Measurements from ENCODE around the gene CCDC149. TPM values are rescaled to one million over a fixed set of nuclear protein-coding genes. Genes with fewer than 3 reads are reported as not detected.

The CCDC149 gene
- total RNA-seq, 1 donor from 2014 or later, result 21.5 TPM

GRCh38 chr4:24777536-24778463, 135.0 kb downstream of the CCDC149 start:
- TF ChIP-seq CTCF (IDR thresholded peaks at IDR 0.05), result no peak
- Mint-ChIP-seq H3K27ac (ENCODE audit: unreplicated experiment) (peak overlapping the region; percentile 53), H3K4me3 (ENCODE audit: unreplicated experiment) (no peak overlapping the region), H3K27me3 (ENCODE audit: low read depth) (no peaks in the 10 kb centered on the region), H3K36me3 (ENCODE audit: low read depth) (no peaks in the 10 kb centered on the region), H3K9me3 (ENCODE audit: low read depth) (no peaks in the 10 kb centered on the region), H3K4me1 (ENCODE audit: low read depth) (peaks cover 38% of the 10 kb centered on the region)
- no peak for DNase-seq (ENCODE audit: low spot score)

- no peaks in the 10 kb centered on the region for H3K27me3 Mint-ChIP-seq (ENCODE audit: low read depth)
- H3K36me3 Mint-ChIP-seq (ENCODE audit: low read depth), result no peaks in the 10 kb centered on the region
- no peak for DNase-seq (ENCODE audit: low spot score)
- no peaks in the 10 kb centered on the region for H3K9me3 Mint-ChIP-seq (ENCODE audit: low read depth)
- no peak for TF ChIP-seq CTCF (IDR thresholded peaks at IDR 0.05)
- peaks cover 27% of the 10 kb centered on the region for H3K4me1 Mint-ChIP-seq (ENCODE audit: low read depth)
- H3K4me3 Mint-ChIP-seq (ENCODE audit: unreplicated experiment), result no peak overlapping the region
- H3K27ac Mint-ChIP-seq (ENCODE audit: unreplicated experiment), result no peak overlapping the region
These were observed 137.1 kb downstream of the CCDC149 start for GRCh38 chr4:24775750-24776149.

- TF ChIP-seq CTCF (IDR thresholded peaks at IDR 0.05), result no peak
- no peak for DNase-seq (ENCODE audit: low spot score)
- no peak overlapping the region for H3K27ac Mint-ChIP-seq (ENCODE audit: unreplicated experiment)
- H3K4me1 Mint-ChIP-seq (ENCODE audit: low read depth), result peaks cover 32% of the 10 kb centered on the region
- no peak overlapping the region for H3K4me3 Mint-ChIP-seq (ENCODE audit: unreplicated experiment)
- no peaks in the 10 kb centered on the region for H3K36me3 Mint-ChIP-seq (ENCODE audit: low read depth)
- no peaks in the 10 kb centered on the region for H3K27me3 Mint-ChIP-seq (ENCODE audit: low read depth)
- no peaks in the 10 kb centered on the region for H3K9me3 Mint-ChIP-seq (ENCODE audit: low read depth)
These were observed 137.7 kb downstream of the CCDC149 start for GRCh38 chr4:24775032-24775605.

- H3K4me1 Mint-ChIP-seq (ENCODE audit: low read depth), result peaks cover 32% of the 10 kb centered on the region
- no peak for DNase-seq (ENCODE audit: low spot score)
- no peaks in the 10 kb centered on the region for H3K9me3 Mint-ChIP-seq (ENCODE audit: low read depth)
- no peak overlapping the region for H3K27ac Mint-ChIP-seq (ENCODE audit: unreplicated experiment)
- no peaks in the 10 kb centered on the region for H3K36me3 Mint-ChIP-seq (ENCODE audit: low read depth)
- no peak overlapping the region for H3K4me3 Mint-ChIP-seq (ENCODE audit: unreplicated experiment)
- no peaks in the 10 kb centered on the region for H3K27me3 Mint-ChIP-seq (ENCODE audit: low read depth)
- no peak for TF ChIP-seq CTCF (IDR thresholded peaks at IDR 0.05)
These were observed 138.4 kb downstream of the CCDC149 start for GRCh38 chr4:24774452-24774851.

GRCh38 chr4:24772952-24773351, 139.9 kb downstream of the CCDC149 start:
- no peak overlapping the region for H3K4me3 Mint-ChIP-seq (ENCODE audit: unreplicated experiment)
- no peaks in the 10 kb centered on the region for H3K36me3 Mint-ChIP-seq (ENCODE audit: low read depth)
- no peaks in the 10 kb centered on the region for H3K9me3 Mint-ChIP-seq (ENCODE audit: low read depth)
- no peak overlapping the region for H3K27ac Mint-ChIP-seq (ENCODE audit: unreplicated experiment)
- no peak for DNase-seq (ENCODE audit: low spot score)
- TF ChIP-seq CTCF (IDR thresholded peaks at IDR 0.05), result no peak
- no peaks in the 10 kb centered on the region for H3K27me3 Mint-ChIP-seq (ENCODE audit: low read depth)
- peaks cover 23% of the 10 kb centered on the region for H3K4me1 Mint-ChIP-seq (ENCODE audit: low read depth)
